A673 (cell line): ENCODE results near the gene ACP1.

Experiments
- EZH2 ChIP-seq: fragments of 200-600 bp; sonication (generic); IDR thresholded peaks from 2 replicates; pipeline ENCODE4 v1.6.1; 2017; ENCODE audit warnings: borderline replicate concordance, low read depth, mild to moderate bottlenecking, mixed read lengths, antibody characterized with exemption, low read length; ENCODE audit not compliant: poor library complexity, severe bottlenecking
- TF ChIP-seq, protein P1 (sequence below): fragments of 300-800, 200-600 bp; sonication (generic); conservative IDR thresholded peaks from 2 replicates; pipeline ENCODE4 v1.5.1; 2017; ENCODE audit warnings: low read depth, mild to moderate bottlenecking, antibody characterized with exemption, low read length, moderate library complexity, mixed read lengths

DNA sequence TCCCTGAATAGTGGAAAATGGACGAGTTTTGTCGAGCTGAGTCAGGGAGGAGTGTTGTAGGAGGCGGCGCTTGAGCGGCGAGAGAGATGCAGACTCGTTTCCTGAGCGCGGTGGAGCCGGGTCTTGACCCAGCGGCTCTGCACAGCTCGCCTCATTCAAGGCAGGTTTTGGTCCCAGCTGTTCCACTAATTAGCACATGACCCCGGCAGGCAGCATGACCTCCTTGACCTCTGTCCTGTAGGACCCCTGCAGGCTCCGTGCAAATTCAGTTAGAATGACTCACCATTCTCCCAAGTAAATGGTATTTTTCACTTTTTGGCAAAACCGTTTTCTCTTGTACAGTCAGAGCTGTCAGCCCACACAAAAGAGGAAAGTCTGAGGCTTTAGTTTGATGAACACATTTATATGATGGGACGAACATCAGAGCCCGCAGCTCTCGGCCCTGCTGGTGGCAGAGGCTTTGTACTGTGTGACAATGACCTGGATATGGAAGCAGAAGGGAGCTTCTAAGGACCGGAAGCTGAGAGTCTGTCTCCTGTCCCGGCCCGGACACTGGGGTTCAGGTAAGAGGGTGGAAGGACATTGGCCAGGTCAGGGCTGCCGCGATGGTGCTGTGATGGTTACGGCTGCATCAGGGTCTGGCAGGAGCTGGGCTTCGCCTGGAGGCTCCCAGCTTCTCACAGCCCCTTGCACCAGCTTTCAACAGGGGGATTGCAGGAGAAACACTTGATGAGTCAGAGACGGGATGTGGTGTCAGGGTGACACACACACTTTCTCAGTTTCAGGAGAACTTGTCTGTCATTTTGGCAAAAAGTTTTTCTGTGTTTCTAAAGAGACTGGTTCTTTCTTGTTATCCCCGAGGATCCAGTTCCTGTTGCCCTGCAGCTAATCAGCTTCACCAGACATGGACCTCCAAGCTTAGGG lies 53.0 kb downstream of the ACP1 start:
- TF ChIP-seq, protein P1, sequence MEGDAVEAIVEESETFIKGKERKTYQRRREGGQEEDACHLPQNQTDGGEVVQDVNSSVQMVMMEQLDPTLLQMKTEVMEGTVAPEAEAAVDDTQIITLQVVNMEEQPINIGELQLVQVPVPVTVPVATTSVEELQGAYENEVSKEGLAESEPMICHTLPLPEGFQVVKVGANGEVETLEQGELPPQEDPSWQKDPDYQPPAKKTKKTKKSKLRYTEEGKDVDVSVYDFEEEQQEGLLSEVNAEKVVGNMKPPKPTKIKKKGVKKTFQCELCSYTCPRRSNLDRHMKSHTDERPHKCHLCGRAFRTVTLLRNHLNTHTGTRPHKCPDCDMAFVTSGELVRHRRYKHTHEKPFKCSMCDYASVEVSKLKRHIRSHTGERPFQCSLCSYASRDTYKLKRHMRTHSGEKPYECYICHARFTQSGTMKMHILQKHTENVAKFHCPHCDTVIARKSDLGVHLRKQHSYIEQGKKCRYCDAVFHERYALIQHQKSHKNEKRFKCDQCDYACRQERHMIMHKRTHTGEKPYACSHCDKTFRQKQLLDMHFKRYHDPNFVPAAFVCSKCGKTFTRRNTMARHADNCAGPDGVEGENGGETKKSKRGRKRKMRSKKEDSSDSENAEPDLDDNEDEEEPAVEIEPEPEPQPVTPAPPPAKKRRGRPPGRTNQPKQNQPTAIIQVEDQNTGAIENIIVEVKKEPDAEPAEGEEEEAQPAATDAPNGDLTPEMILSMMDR, result no peak
- no peak for TF ChIP-seq EZH2
